VCaP (cell line): ENCODE results near the gene MAPK14.

Experiments used
- H3K27ac ChIP-seq: fragments of 450-650 bp; 2 replicates; pipeline ENCODE4 v1.5.1; 2017
- TF ChIP-seq, protein P1 (sequence below): fragments of 450-650 bp; conservative IDR thresholded peaks from 2 replicates; pipeline ENCODE4 v1.5.1; 2017; ENCODE audit warnings: mild to moderate bottlenecking, moderate library complexity

Gene MAPK14

DNA sequence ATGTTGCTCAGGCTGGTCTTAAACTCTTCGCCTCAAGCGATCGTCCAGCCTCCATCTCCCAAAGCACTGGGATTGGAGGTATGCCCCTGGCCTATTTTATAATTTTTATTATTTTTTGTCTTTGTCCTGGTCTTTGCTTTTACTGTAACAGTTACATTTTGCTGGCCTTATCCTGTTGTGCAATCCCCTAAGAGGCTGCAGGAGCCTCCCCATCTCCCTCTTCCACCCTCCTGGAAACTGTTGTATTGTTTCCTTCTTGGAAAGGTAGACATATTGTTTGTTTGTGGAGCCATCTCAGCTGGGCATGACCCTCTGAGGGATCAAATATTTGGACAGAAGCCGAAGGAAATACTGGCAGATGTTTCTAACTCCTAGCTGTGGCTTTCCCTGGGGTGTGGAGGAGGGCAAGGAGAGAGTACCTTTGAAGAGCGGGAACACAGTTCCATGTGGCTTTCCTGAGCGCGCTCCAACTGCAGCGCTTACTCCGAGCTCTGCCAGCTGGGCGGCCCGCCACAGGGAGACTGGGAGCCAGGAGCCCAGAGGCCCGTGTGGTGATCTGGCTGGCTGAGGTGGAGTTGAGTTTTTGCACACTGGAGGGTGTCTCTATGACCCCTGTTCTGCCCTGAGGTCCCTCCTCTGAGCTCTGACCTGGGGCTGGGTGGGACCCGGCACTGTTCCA lies 107.6 kb downstream of the MAPK14 start:
- TF ChIP-seq, protein P1, sequence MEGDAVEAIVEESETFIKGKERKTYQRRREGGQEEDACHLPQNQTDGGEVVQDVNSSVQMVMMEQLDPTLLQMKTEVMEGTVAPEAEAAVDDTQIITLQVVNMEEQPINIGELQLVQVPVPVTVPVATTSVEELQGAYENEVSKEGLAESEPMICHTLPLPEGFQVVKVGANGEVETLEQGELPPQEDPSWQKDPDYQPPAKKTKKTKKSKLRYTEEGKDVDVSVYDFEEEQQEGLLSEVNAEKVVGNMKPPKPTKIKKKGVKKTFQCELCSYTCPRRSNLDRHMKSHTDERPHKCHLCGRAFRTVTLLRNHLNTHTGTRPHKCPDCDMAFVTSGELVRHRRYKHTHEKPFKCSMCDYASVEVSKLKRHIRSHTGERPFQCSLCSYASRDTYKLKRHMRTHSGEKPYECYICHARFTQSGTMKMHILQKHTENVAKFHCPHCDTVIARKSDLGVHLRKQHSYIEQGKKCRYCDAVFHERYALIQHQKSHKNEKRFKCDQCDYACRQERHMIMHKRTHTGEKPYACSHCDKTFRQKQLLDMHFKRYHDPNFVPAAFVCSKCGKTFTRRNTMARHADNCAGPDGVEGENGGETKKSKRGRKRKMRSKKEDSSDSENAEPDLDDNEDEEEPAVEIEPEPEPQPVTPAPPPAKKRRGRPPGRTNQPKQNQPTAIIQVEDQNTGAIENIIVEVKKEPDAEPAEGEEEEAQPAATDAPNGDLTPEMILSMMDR: no peak
- no peak overlapping the region for H3K27ac ChIP-seq

DNA sequence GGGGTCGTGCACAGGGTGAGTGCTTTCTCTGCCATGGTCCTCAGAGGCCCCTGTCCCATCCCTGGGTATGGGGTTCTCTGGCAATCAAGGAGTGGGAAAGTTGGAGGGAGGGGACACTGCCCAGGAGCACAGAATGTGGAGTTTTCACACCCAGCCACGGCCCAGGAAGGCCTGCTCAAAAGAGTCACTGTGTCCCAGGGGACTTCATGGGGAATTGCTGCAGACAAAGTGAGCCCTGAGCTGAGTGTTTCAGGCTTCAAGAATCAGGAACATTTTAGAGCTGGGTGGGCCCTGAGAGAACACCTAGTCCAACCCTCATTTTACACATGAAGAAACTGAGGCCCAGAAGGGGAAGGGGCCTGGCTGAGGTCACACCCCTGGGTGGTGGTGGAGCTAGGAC lies 108.4 kb downstream of the MAPK14 start:
- TF ChIP-seq, protein P1: no peak
- H3K27ac ChIP-seq: no peak overlapping the region

DNA sequence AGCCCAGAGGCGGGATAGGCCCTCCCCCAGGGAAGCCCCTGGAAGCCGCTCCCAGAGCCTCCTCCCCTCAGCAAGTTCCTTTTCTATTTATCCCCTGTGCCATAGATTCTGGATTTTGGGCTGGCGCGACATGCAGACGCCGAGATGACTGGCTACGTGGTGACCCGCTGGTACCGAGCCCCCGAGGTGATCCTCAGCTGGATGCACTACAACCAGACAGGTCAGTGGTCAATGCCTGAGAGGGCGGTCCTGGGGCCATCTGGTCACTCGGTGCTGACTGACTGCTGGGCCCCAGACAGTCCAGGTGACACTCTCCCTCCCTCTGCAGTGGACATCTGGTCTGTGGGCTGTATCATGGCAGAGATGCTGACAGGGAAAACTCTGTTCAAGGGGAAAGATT lies 108.9 kb downstream of the MAPK14 start:
- no peak overlapping the region for H3K27ac ChIP-seq
- TF ChIP-seq, protein P1: no peak

DNA sequence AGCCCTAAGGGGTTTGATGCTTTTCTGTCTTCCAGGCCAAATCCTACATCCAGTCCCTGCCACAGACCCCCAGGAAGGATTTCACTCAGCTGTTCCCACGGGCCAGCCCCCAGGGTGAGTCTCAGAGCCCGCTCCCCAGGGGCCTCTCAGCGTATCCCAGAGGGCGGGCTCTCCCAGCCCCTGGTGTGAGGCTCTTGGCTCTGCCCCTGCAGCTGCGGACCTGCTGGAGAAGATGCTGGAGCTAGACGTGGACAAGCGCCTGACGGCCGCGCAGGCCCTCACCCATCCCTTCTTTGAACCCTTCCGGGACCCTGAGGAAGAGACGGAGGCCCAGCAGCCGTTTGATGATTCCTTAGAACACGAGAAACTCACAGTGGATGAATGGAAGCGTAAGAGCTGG lies 111.1 kb downstream of the MAPK14 start:
- no peak overlapping the region for H3K27ac ChIP-seq
- TF ChIP-seq, protein P1: no peak

DNA sequence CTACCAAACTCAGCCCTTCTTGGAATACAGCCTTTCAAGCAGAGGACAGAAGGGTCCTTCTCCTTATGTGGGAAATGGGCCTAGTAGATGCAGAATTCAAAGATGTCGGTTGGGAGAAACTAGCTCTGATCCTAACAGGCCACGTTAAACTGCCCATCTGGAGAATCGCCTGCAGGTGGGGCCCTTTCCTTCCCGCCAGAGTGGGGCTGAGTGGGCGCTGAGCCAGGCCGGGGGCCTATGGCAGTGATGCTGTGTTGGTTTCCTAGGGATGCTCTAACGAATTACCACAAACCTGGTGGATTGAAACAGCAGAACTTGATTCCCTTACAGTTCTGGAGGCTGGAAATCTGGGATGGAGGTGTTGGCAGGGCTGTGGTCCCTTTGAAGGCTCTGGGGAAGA lies 111.8 kb downstream of the MAPK14 start:
- H3K27ac ChIP-seq: no peak overlapping the region
- TF ChIP-seq, protein P1: peak; percentile 33; the same call in 1 of the 2 replicates

DNA sequence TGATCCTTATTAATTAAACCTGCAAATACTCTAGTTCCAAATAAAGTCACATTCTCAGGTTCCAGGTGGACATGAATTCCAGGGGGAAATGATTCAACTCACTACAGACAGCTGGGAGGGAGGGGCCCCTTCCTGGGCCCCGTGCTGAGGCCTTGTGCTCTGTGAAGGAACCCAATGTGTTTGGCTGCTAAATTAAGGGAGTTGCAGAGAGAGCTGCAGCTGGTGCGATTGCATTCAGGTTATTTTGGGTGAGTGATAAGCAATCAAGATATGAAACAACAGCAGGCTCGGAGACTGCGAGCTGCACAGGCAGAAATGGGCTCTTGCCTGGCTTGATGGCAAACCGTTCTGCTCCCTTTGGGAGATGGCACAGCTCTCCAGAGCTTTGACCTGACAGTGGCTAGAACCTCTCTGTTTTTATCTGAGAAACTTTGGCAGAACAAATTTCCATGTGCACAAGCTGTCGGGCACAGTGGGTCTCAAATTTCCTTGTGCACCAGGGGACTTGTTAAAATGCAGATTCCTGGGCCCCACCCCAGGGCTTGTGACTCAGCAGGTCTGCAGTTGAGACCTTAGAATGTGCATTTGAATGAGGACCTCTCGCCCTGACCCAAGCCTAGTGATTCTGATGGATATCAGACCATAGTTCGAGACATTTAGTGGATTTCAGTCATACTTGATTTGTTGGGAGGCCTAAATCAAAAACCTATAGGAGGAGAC lies 112.5 kb downstream of the MAPK14 start:
- TF ChIP-seq, protein P1: no peak
- no peak overlapping the region for H3K27ac ChIP-seq

DNA sequence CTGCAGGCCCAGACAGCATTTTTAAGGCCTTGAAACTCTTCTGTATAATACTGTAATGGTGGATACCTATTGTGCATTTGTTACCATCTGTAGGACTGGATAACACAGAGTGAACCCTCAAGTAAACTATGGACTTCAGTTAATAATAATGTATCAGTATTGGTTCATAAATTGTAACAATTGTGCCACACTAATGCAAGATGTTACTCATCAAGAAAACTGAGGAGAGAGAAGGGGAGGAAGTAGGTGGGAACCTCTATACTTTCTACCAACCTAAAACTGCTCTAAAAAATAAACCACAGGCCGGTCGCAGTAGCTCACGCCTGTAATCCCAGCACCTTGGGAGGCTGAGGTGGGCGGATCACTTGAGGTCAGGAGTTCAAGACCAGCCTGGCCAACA lies 113.5 kb downstream of the MAPK14 start:
- H3K27ac ChIP-seq: no peak overlapping the region

More for the DNA sequence above, 113.5 kb downstream of the MAPK14 start:
- TF ChIP-seq, protein P1: no peak
